GM06990 (cell line): ENCODE data around the gene TRMT61A.
A peak's percentile ranks its signal among the peaks of the same experiment; 100 is the strongest.

Source experiments
- DNase-seq: peaks from one replicate; pipeline ENCODE4 v3.0.0-alpha.2; 2011; ENCODE audit not compliant: insufficient read length; ENCODE audit errors: extremely low read depth
- H3K27me3 ChIP-seq: replicated peaks from 2 replicates; pipeline ENCODE4 v1.6.0; 2011; ENCODE audit warnings: low read length; ENCODE audit not compliant: control insufficient read depth, insufficient read depth
- H3K36me3 ChIP-seq: 2 replicates; pipeline ENCODE4 v1.5.1; 2011; ENCODE audit warnings: low read length; ENCODE audit not compliant: control insufficient read depth, insufficient read depth
- H3K4me3 ChIP-seq: replicated peaks from 2 replicates; pipeline ENCODE4 v1.5.1; 2011; ENCODE audit warnings: low read depth, mild to moderate bottlenecking, control low read depth, low read length
- CTCF ChIP-seq: IDR thresholded peaks from 2 replicates; pipeline ENCODE4 v1.5.1; 2011; ENCODE audit warnings: low read length, control low read depth, mild to moderate bottlenecking, inconsistent platforms; ENCODE audit not compliant: insufficient read depth, poor library complexity, severe bottlenecking

The TRMT61A gene

GRCh38 chr14:103561381-103562178 lies 32.6 kb downstream of the TRMT61A start:
- no peaks in the 10 kb centered on the region for H3K27me3 ChIP-seq
- TF ChIP-seq CTCF: no peak
- no peak for DNase-seq
- peak overlapping the region; percentile 99 for H3K4me3 ChIP-seq
- H3K36me3 ChIP-seq: peaks cover 10% of the 10 kb centered on the region

GRCh38 chr14:103562179-103562428 lies 33.1 kb downstream of the TRMT61A start:
- Histone ChIP-seq H3K27me3 (no peaks in the 10 kb centered on the region), H3K4me3 (peak overlapping the region; percentile 99), H3K36me3 (peaks cover 10% of the 10 kb centered on the region)
- no peak for DNase-seq
- no peak for TF ChIP-seq CTCF

- DNase-seq: peak; percentile 95
- peak within 1 kb of the TSS; percentile 99 for H3K4me3 ChIP-seq
- TF ChIP-seq CTCF: no peak
- peaks cover 10% of the 10 kb centered on the region for H3K36me3 ChIP-seq
- no peaks in the 10 kb centered on the region for H3K27me3 ChIP-seq
Measured at GRCh38 chr14:103562429-103563225, 33.6 kb downstream of the TRMT61A start, which contains the start of the genes BAG5 and COA8. Gene BAG5, minus strand, starts transcription at chr14:103562657. Its CDS starts 1,493 bp downstream, at chr14:103561164. Gene COA8, plus strand, starts transcription at chr14:103562960. Its CDS starts 42 bp downstream, at chr14:103563002.

- H3K27me3 ChIP-seq: no peaks in the 10 kb centered on the region
- peak overlapping the region; percentile 99 for H3K4me3 ChIP-seq
- no peak for TF ChIP-seq CTCF
- DNase-seq: no peak
- peaks cover 8% of the 10 kb centered on the region for H3K36me3 ChIP-seq
Measured at GRCh38 chr14:103563226-103563620, 34.2 kb downstream of the TRMT61A start.

GRCh38 chr14:103563844-103564505 lies 35.0 kb downstream of the TRMT61A start:
- H3K27me3 ChIP-seq: no peaks in the 10 kb centered on the region
- no peak for TF ChIP-seq CTCF
- peaks cover 5% of the 10 kb centered on the region for H3K36me3 ChIP-seq
- H3K4me3 ChIP-seq: peak overlapping the region; percentile 99
- DNase-seq: no peak
